Left forelimb (tissue), 1 donor: Measurements from ENCODE around the gene ZNF76.
A peak's percentile ranks its signal among the peaks of the same experiment; 100 is the strongest.

ENCODE experiments used
- DNase-seq: peaks from one replicate; pipeline ENCODE4 v3.0.0-alpha.2; 2018; ENCODE audit warnings: low spot score

Gene ZNF76

DNA sequence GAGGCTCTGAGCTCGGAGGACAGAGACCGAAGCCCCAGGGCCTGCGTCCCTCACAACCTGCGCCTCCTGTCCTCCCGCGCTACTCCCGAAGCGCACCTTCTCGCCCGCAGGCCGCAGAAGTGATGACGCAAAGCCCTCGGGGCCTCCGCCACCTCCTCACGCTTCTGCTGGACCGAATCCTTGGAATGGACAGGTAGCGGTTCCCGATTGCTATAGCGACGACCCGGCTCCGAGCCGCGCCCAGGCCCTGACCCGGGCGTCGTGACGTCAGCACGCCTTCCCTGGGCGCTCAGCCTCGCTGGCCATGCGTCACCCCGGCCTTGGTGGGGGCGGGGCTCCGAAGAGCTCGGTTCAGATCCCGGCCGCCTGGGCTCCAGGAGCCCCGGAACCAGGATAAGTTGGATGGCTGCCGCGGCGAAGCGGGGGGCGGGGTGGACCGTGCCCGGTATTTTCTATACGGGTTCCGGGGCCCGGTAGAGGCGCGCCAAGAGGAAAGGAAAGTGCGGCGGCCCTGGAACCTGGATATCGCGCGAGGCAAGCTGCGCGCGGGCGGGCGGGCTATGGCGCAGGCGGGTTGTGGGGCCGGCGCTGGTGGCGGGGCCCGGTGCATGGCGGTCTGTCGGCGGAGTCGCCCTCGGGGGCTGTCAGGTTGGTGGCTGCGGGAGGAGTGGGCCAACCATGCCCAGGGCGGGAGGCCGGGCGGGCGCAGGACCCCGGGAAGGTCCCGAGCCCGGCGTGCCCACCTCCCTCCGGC is at the start of gene ZNF76:
TSS of gene ZNF76 (plus strand) at position 542 of the 754 bp plus-strand sequence. CDS start 21,417 bp downstream, outside the sequence.
- peak; percentile 99 for DNase-seq

DNA sequence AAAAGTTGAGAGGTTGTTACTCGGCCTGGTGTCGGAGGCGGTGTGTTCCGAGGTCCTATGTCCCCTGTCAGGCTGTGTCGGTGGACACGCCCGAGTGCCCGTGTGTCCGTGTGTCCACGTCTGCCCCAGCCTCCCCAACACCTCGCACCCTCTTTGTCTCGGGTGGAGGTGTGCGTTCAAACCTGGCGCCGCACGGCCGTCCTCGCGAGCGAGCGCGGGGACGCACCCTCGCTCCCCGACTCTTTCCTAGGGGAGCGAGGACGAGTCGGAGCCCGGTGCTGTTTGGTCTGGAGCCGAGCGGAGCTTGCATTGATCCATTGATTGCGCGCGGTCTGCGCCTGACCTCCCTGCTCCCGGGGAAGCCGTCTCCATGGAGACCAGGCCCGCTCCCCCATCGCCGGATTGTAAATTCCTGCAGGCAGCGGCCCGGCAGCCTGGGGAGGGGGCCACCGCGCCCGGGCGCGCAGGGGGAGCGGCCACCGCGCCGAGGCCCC is 46.2 kb upstream of the ZNF76 start:
- DNase-seq, result no peak

DNA sequence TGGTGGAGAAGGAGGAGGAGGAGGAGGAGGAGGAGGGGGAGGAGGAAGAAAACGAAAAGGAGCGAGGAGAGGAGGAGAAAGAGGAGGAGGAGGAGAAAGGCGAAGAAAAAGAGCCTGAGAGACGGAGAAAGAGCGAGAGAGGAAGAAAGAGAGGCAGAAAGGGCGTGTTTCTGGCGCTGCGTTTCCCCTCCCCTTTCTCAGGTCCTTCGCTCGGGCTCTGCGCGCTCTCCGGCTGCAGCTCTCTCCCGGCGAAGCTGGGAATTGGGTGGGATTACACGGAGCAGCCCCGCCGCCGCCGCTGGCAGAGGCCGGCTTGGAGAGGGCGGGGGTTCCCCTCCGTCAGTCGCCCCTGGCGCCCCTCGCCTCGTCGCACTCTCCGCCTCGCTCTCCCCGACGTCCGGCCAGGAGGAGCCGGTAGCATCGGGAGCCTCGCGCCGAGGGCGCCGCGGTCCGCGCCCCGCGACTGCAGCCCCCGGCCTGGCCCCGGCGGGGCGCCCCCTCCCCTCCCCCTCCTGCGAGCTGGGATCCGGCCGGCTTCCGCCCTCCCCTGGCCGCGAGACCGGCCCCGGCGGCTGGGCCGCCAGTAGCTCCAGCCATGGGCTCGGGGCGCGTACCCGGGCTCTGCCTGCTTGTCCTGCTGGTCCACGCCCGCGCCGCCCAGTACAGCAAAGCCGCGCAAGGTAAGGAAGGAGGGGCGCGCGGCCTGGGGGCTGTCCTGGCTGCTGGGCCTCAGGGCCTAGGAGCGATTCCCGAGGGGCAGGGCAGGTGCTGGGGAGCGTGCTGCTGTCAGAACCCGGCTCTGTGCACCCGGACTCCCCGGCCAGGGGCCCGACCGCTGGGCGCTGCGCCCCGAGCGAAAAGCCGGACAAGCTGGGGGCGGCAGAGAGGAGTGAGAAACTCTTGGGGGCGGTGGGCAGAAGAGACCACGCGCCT is 45.4 kb upstream of the ZNF76 start, which contains the start of gene SCUBE3:
TSS of gene SCUBE3 (plus strand) at position 133 of the 933 bp plus-strand sequence. CDS start at position 596, 463 bp downstream.
- no peak for DNase-seq

DNA sequence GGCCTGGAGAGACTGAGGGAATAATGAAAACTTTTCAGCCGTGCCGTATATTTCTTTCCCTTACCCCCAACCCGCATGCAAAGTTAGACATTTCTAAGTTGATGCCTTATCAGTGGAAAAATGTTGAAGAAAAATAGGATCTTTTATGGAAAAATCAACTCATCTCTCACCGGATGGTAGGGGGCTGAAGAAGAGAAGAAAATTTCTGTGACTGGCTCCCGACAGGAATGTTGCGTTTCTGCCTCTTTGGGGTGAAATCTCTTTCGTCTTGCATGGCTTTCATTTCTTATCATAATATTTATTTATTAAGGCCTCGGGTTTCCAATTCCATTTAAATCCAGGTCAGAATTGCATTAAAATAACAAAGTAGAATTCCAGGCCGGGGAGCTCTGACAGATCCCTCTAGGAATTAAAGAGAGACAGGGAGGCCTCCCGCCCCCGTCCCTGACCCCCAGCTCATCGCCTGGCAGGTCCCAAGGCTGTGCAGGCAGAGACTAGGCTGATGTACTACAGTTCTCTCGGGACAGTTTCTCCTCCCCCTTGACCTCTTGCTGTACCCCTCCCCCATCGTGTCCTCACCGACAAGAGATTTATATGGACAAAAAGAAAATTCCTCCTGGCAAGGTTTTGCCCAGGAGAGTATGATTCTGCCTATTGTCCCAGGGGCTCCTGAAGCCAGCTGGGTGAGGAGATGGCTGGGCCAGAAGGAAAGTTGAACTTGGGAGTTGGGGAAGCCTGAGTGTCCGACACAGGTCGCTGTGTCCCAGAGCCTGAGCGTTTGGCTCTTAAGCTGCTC is 44.5 kb upstream of the ZNF76 start:
- no peak for DNase-seq

DNA sequence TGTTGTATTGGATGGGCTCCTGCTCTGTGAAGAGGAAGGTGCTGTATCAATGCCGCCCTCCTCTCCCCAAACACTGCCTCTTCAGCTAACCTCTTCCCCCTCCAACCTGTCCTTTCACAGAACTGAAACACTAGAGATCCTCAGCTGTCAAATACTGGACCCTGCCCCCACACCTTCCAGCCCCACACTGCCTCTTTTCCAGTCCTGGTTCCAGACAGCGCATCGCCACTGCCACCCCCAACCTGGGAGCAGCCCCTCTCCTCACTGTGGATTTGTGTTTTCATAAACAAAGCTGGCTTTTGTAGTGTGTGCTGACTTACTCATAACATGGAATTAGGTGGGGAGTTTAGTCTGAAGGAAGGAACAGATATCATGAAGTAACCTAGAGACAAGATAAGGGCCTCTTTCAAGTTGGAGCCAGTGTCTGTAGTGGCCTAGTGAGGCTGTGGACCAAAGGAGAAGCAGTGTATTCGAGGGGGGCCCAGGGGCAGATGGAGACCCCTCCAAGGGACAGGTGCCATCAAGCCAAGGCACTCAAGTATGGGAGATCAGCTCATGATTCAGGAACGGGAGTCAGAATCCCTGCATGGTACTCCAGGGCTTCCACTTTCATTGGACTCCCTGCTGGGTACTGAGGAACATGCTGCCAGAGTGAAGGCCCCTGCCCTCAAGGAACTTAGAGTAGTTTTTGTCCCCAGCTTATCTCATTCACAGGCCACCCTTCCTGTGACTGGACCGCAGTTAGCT is 43.7 kb upstream of the ZNF76 start:
- DNase-seq, result no peak

DNA sequence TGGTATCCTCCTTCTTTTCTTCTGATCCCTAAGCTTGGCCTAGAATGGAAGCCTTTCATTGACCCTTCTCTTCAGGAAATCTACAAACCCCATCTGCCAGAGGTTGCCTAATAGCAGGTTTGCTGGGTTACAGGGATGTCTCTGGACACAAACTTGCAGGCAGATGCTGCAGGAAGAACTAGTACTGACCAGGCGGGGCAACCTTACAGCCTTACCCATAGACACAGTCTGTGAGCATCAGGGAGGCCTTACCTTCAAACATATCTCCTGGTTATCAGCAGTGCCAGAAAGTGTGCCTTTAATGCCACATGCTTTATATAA is 43.2 kb upstream of the ZNF76 start:
- DNase-seq, result no peak

DNA sequence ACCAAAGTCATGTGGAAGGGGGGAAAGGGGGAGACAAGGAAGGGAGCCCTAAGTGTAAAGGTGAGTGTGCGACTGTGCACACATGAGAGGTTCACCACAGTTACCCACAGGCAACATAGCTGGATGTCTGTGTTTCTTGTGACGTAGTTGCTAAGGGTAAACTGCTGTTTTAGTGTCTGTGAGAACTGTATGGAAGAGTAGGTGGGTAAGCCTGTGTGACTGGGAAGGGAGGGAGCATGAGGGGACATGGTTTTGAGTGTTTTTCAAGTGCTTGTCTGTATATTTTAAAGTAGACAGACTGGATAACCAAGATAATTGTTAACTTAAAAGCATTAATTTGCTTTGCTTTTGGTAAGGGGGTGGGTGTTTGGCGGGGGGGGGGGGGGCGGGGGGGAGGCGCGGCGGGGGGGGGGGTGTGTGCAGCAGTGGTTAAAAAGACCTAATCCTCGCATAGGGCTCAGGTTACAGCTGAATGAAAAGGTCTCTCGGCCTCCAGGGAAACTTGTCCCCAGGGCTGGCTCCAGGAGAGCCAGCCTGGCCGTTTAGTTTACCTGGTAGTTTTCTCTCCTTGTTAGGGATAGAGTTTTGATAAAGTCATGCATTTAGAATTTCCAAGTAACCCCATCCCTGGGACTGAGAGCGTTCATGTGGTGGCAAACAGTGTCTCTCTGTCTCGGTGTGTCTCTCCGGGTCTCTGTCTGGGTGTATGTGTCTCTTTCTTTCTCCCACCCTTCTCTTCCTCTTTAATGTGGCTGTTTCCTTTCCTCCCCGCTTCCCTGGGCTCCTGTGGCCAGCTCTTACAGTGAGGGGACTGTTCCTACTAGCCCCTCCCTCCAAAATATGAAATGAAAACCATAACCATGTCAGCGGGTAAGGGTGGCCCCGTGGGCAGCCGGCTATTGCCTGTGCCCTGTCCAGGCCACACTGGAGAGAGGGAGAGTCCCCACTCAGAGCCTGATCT is 42.4 kb upstream of the ZNF76 start:
- no peak for DNase-seq

DNA sequence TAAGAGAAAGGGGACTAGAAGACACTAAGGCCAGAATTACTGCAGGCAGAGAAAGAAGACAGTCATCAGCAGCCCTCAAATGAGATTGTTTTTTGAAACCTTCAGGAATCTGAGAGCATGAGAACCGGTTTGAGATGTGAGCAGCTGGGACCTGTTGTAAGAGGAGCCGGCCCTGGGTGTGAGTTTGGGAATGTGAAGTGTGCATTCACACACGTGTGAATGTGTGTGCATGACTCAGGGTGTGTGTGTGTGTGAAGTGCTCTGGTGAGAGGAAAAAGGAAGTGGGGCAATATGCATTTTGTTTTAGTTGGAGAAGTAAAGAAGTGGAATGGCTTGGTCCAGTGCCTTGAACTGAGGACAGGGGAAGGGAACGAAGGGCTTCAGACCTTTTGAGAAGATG is 41.5 kb upstream of the ZNF76 start:
- DNase-seq, result no peak

DNA sequence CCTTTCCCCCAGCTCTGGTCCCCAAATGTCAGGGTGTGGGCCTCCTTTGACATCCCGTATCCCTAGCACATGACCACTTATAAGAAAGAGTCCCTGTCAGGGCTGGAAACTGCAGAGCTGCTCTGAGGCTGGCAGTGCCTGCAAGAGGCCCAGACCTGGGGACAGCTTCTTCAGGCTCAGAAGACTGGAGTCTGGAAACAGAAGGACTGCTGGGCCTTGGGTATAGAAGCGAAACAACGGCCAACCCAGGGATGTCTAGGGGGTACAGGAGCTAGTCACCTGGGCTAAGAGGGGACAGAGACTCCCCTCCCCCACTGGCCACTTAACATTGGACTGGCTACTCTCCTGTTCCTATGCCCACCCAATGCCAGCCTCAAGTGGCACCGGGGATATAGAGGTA is 41.1 kb upstream of the ZNF76 start:
- no peak for DNase-seq

DNA sequence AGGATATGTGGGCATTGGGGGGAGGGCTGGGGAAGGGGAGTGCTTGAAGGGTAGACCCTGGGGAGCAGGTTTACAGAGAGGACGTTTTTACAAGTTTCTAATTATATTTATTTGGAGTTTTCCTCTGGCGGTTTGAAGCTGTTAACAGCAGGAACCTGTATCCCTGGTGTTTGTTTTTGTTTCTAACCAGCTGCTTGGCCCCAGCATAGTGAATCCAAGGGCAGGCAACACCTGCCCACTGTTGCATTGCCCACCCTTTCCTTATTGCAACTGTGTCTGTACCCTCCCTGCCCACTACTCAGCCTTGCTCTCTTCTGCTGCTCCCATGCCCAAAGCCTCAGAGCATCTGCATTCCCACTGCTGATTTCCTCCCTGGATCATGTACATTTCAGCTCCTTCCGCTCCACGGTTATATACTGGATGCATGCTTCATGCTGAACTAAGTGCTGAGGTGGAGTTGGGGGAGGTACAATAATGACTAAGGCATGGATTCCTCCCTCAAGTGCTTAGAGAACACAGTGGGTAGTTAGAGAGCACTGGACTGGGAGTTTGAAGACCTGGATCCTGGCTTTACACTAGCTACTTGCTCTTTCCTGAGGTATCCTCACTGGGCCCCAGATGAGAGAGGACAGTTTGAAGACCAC is 39.7 kb upstream of the ZNF76 start:
- DNase-seq, result no peak

DNA sequence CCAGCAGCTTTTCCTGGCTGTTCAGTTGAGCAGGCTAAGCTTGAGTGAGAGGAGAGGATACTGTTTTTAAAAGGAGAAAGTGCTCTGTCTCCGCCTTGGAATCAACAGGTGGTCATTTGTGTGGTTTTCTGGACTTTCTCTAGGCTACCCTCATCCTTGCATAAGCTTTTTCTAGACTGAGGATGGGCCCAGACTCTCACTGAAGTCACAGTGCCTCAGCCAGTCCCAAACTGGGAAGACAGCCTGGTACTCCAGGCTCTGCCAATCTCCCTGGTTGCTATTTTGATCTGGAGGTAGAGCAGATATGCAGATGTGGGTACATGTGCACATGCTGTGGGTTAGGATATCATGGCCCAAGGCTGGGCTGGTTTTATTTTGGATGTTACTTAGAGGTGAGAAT is 38.8 kb upstream of the ZNF76 start:
- no peak for DNase-seq

DNA sequence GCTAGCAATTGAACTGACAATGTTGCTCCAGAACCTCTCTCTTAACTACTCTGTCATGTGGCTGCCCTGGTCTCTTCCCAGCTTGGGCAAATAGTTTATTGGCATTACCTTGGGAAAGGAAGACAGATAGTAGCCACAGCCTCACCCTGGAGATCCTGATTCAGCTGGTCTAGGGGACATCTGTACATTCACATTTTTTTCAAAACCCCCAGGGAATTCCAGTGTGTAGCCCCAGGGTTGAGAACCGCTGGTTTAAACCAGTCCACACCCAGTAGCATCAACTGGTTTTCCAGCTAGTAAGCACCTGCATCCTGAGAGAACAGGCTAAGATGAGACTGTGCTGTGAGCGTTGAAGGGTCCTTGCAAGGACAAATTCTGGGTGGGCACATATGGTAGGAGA is 36.1 kb upstream of the ZNF76 start:
- no peak for DNase-seq

DNA sequence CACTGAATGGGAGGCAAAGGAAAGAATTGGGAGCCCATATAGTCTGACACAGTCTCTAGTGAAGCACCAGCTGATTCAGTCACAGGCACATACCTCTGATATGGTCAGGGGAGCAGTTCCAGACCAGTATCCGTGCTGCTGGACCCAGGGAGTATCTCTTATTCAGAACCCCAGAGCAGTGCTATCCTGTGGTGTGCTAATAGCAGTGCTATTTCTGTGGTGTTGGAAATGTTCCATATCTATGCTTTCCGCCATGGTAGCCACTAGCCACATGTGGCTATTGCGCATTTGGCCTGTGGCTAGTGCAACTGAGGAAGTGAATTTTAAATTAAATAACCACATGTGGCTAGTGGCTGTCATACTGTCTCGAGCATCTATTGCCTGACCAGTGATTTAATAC is 34.8 kb upstream of the ZNF76 start:
- DNase-seq, result no peak

DNA sequence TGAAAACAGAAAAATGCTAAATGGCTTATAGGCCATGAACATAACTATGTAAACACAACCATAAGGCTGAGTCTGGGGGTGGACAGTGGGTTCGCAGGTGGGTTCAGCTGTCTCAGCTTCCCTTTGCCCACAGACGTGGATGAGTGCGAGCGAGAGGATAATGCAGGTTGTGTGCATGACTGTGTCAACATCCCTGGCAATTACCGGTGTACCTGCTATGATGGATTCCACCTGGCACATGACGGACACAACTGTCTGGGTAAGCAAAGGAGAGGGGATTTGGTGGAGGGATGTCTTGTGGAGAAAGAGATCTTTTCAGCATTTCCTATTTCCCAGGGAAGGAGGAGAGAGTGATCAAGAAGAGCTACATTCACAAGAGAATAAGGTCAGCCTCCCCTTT is 31.1 kb upstream of the ZNF76 start:
- no peak for DNase-seq

DNA sequence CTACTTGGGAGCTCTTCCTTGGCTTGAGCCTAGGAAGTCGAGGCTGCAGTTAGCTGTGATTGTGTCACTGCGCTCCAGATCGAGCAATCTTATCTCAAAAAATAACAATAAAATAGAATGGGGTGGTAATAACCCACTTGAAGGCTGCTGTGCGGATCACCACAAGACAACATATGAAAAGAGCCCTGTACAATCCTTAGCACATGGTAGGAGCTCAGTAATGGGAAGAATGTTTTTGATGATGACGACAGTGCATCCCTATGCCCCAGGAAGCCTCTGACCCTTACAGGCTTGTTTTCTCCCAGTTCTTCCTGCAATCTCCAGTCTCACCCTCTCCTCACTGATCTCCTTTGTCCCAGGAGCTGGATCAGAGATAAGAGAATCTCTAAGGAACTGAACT is 30.2 kb upstream of the ZNF76 start:
- DNase-seq, result no peak

DNA sequence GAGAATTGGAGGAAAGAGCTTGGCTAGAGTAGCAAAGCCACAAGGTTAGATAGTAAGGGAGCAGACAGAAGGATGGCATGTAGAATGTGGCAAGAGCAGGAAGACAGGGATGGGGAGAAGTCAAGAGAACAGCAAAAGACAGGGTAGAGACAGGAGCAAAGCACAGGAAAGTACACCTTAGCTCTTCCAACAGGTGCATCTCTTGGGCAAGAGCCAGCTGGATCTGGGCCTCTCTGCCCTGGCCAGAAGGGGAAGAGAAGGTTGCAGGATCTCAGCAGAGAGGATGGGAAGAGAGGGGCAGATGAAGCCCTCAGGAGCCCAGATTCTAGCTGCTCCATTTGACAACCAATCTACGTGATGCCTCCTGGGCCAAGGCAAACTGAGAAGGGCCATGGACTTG is 29.0 kb upstream of the ZNF76 start:
- no peak for DNase-seq

DNA sequence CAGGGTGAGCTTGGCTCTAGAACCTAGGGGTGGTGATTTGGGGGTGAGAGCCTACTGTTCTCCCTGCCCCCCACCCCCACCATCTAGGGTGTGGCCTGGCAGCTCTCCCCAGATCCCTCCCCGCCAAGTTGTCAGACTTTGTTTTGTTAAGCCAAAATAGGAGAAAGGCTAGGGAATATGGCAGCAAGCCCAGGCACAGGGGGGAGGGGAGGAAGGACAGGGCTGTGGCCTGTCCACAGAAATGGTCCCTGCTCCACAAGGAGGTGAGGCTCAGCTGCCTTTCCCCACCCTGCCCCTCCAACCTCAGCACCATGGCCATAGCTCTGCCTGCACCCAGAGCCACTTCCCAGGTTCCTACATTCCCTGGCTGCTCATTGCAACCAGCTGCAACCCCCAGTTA is 28.6 kb upstream of the ZNF76 start:
- DNase-seq, result no peak

DNA sequence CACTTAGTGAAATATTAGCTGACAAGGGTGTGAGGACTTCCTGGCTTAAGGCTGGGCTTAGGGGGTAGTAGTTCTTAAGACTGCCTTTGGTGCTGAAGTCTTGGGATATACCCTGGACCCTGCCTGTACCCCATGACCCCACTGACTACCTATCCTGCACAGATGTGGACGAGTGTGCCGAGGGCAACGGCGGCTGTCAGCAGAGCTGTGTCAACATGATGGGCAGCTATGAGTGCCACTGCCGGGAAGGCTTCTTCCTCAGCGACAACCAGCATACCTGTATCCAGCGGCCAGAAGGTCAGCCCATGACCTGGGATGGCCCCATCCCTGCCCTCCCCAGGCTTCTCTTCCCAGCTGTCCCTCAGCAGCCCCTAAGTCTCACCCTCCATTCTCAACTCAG is 28.0 kb upstream of the ZNF76 start:
- DNase-seq, result no peak

DNA sequence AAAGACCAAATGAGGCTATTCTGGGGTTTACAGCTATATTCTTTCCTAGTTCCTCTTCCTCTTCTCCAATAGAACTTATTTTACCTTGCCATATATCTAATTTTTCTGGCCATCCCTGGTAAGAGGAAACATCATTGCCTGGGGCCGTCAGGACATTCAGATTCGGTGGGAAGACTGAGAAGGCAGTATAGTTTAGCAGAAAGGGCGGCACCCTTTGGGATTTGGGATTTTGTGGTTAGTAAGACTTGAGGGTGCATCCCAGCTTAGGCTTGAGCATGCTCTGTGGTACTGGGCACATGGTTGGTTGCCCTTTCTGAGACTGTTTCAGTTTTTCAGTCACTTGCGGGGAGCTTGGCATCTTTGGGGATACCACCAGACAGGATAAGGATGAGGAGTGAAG is 24.6 kb upstream of the ZNF76 start:
- no peak for DNase-seq

DNA sequence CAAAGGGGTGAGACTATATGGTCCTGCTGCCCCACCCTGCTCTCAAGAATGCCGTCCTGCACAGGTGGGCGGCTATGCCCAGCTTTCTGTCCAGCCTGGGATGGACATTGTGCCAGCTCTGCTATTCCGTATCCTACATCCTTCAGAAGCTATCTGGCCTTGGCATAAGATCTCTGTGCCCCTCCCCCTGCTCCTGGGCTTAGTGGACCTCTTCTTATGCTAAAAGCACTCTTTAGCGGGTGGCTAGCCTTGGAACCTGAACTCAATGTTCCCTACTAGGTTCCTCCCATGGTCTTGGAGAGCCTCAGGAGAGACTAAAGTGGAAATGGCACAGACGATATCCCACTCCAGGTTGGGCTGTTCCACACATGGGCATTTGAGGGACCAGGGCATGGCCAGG is 23.3 kb upstream of the ZNF76 start:
- DNase-seq, result no peak
